Erythroblast (primary cell): ENCODE measurements around the gene CCDC117.

Experiments used
- GATA1 ChIP-seq: IDR thresholded peaks from 2 replicates; pipeline ENCODE4 v1.6.1; 2011; ENCODE audit warnings: low read depth, mild to moderate bottlenecking, control low read depth, low read length, moderate library complexity
- POLR2A ChIP-seq: IDR thresholded peaks from 2 replicates; pipeline ENCODE4 v1.6.1; 2011; ENCODE audit warnings: mild to moderate bottlenecking, low read length

DNA sequence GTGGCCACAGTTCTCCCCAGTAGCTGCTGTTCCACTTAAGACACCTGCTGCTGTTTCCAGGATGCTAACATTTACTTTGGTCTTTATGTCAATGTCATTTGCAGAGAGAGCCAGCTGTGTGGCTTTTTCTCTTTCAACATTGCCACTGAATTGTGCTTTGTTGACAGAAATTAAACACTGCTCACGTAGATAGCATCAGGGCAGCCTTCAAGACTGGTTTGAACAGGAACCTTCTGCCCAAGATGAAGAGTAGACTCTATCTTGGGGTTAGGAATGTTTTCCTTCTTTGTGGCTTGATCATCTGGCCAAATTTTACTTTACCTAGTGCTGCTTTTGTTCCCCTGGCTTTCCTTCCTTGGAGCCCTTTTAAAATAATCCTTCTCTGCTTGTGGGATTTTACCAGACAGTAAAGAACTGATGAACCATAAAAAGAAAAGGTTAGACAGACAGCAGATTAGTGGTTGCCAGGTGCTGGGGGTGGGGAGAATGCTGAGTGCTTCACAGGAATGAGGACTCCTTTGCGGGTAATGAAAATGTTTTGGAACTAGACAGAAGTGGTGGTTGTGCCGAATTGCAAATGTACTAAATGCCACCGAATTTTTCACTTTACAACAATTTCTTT is 50.5 kb downstream of the CCDC117 start:
- TF ChIP-seq POLR2A, result no peak
- no peak for TF ChIP-seq GATA1
